GM19468 (cell line): Measurements from ENCODE around the gene OPN4.

ENCODE experiments used
- ATAC-seq: cut with Tn5 transposase; IDR thresholded peaks from one replicate; pipeline ENCODE4 v1.9.1; 2021; ENCODE audit warnings: mild to moderate bottlenecking, moderate library complexity, moderate number of reproducible peaks; ENCODE audit not compliant: unreplicated experiment; ENCODE audit errors: extremely low read depth

OPN4 gene

DNA sequence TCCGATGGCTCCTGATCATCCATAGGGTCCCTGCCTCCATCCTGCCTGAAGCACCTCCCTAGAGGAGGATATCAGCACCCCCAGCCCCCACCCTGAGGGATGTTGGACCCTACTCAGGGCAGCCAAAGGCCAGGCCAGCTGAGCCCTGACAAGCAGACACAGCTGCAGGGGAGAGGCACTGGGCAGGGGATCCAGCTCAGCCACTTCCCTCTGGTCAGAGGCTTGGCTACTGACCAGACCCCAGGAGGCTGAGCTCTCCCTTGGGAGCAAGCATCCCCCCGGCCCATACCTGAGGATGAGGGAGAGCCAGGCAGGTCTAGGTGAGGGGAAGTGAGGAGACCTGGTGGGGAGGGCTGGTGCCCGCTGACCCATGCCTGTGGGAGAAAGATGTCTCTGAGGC, 20.6 kb downstream of the OPN4 start:
- ATAC-seq = no peak

DNA sequence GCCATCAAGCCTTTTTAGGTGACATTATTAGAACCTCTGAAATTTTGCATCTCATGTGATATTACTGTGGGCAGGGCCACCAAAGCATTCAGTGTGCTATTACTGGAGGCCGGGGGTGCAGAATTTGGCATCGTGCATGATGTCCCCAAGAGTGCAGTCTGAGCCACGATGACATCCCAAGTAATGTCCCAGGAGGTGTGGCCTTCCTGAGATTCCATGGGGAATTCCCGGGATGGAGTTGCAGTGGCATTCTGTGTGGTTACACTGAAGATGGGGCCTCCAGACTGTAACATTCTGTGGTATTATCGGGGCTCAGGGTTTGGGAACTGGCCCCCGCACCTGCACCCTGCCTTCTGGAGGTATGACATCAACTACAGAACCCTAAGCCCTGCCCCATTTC, 23.0 kb downstream of the OPN4 start:
- ATAC-seq = no peak

GRCh38 chr10:86678999-86679792, 24.8 kb downstream of the OPN4 start:
- no peak for ATAC-seq

DNA sequence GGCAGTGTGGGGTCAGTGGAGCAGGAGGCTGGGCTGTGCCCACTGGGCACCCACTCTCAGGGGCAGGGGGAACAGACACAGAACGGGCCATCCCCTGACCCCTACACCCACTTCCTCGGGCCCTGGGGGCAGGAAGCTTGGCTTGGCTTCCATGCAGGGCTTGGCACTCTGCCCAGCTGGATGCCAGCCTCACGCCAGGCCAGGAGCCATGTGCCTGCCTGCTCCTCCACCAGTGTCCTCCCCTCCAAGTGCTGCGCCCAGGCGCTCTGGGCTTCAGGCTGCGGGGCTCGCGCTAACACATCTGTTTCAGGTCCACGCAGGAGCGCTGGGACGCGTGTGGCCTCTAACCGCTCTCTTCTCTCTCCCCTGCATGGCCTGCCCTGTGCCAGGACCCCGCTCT, 26.7 kb downstream of the OPN4 start:
- no peak for ATAC-seq

DNA sequence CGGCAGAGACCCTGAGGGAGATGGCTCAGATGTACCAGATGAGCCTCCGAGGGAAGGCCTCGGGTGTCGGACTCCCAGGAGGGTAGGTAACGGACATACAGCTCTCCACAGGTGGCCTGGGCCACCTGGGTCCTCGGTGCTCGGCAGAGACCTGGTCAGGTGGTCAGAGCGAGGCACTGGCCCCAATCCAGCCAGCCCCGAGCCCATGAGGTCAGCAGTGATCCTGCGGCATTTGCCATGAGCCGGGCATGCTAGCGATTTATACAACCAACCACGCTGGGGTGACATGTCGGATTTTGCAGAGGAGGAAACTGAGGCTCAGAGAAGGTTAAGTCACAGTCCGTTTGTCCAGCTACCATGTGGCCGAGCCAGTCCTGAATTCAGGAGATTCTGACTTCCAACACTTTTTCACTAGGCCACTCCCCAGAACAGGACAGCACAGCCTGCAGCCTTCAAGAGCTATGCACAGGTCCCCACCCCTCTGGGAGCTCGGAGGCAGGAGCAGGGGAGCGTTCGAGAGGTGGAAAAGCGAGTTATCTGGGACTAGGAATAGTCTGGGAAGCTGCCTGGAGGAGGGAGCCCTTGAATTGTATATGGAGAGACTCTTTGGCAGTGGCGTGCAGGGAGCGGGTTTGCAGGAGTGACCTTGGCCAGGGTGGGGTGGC, 27.5 kb downstream of the OPN4 start:
- ATAC-seq = no peak

- no peak for ATAC-seq
These were observed 28.3 kb downstream of the OPN4 start for GRCh38 chr10:86682675-86683074.

- no peak for ATAC-seq
These were observed 30.2 kb downstream of the OPN4 start for GRCh38 chr10:86684331-86685097.

- no peak for ATAC-seq
These were observed 31.1 kb downstream of the OPN4 start for GRCh38 chr10:86685416-86685815.

DNA sequence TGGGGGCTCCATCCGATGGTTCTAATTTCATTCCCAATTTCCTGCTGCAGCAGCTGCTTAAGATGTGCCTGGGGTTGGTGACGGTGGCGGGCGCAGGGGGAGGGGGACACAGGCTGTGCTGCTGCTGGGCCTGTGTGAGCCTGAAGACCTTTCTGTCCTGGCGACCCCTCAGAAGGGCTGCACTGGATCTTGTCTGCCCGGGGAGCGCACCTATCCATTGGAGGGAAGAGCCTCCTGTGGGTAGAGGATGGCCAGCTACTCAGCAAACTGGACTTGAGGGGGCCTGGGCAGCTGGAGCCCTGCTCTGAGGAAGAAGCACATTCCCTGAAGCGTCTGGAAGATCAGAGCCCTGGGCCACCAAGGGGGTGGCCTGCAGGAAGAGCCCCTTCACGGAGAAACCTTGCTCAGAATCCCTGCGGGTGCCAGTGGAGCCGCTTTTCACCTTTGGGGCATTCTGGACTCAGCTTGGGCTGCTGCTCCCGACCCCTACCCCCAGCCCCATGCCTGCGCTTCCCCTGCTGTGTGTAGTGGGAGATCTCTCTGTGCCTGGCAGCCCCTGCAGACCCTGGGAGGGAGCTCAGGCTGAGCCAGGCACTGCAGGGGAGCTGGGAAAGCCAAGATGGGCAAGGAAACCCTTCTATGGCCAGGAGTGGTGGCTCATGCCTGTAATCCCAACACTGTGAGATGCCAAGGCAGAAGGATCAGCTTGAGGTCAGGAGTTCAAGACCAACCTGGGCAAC, 31.7 kb downstream of the OPN4 start:
- ATAC-seq = no peak

DNA sequence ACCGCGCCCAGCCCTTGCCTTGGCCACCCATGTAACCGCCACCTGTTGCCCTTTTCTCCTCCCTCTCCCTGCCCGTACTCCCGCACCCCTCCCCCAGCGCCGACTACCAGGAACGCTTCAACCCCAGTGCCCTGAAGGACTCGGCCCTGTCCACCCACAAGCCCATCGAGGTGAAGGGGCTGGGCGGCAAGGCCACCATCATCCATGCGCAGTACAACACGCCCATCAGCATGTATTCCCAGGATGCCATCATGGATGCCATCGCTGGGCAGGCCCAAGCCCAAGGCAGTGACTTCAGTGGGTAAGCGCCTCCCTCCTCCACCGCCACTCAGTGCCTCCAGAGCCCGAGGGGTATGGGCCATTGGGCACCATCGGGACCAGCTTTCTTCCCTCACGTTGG, 32.6 kb downstream of the OPN4 start:
- ATAC-seq = no peak

DNA sequence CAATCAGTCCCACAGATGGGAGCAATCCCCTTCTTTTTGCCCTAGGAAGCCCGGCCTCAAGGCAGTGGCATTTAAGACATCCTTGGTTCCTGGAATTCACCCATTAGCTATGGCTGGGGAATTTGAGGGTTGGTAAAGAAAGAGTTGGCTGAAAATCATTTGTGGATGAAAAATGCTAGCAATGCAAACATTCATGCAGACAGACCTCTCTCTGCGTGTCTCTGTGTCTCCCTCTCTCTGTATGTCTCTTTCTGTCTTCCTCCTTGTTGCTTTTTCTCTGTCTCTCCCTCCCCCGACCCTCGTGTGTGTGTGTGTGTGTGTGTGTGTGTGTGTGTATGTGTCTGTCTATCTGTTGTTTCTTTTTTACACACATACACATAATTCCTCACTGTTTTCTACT, 33.4 kb downstream of the OPN4 start:
- no peak for ATAC-seq

GRCh38 chr10:86688398-86688921, 34.1 kb downstream of the OPN4 start:
- peak; percentile 56 for ATAC-seq

GRCh38 chr10:86689146-86689545, 34.8 kb downstream of the OPN4 start:
- ATAC-seq = no peak

DNA sequence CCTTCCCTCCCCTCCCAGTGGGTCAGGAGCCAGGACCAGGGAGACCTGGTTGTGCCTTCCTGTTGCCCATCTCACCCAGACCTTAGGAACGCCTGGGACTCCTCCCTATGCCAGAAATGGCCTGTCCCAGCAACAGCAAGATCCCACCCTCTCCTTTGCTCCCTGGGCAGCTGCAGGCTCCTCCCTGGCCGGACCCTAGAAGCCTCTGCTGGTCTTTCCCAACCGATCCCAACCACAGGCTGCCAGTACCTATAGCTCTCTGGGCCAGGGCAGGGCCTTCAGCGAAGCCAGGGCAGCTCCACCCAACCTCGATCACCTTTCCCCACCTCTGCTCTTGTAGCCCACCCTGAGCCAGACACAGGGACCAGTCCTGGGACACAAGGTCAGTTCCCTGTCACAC, 35.9 kb downstream of the OPN4 start:
- no peak for ATAC-seq

GRCh38 chr10:86690657-86691084, 36.3 kb downstream of the OPN4 start:
- ATAC-seq = no peak

DNA sequence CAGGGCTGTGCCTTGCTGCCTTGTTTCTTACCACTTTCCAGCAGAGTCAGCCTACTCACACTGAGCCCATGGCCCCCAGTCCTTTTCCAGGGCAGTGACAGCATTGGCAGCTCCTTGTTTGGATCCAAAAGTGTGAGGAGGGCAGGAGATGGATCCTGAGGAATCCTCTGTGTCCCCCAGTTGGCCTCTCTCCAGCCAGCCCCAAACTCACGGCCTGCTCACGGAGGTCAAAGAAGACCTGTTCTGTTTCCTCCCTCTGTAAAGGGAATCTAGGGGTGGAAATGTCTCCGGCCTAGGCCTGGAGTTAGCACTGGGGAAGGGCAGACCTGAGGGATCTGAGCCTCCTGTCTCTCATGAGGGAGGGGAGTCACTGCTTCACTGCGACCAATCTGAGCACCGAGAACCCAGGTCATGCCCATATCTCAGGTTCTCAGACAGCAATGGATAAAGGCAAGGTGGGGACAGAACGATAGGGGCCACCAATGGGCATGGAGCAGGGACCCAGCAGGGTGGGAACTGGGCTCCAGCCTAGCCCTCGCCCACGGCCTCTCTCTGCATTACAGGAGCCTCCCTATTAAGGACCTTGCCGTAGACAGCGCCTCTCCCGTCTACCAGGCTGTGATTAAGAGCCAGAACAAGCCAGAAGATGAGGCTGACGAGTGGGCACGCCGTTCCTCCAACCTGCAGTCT, 37.1 kb downstream of the OPN4 start:
- ATAC-seq = no peak

DNA sequence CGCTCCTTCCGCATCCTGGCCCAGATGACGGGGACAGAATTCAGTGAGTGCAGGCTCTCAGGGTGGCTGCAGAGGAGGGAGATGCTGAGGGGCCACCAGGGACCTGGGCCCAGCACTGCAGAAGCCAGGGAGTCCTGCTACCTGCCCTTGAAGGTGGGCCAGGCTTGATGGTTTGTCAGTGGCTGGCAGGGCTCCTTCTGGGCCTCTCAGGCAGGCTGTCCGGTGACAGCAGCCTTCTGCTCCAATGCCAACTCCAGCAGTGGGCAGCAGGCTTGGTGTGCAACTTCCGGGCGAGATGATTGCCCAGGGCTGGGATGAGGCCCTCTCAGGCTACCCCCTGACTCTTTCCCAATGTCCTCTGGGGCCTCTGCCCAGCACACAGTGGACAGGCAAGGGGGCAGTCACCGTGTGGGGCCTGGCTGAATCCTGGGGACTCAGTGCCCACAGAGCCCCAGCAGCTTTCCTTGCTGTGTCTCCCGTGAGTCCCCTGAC, 37.7 kb downstream of the OPN4 start:
- ATAC-seq = no peak

DNA sequence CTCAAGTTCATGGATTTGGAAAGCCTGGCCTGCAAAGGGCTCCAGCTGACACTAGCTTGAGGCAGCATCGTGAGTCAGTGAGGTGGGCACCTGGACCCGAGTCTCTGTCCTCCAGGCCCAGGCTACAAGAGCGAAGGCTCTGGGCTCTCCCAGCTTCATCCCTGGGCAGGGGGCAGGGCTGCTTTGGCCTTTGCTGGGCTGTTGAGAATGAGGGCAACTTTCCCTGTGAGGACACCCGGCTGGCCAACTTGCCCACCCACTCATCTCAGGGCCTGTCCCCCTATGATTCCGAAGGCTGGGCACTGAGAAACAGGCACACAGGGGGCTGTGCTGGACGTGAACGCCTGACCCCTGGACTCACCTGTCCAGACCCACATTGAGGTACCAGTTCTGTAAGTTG, 38.3 kb downstream of the OPN4 start:
- no peak for ATAC-seq

DNA sequence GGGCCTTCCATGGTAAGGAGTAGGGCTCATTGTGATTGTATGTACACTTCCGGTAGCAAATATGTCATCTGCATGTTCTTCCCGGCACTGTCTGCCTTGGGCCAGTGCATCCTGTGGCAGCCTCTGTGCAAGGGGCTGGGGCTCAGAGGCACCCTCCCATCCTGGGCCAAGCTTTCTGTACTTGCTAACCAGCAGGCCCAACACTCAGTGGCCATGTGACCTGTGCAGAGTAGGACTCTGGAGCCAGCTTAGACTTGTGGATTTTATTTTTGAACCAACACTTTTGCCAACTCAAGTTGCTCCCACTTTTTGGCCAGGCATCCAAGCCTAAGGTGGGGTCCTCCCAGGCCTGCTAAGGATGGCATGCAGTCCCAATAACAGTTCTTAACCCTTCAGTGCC, 38.9 kb downstream of the OPN4 start:
- no peak for ATAC-seq
